GM12891 (cell line): Measurements from ENCODE around the gene ULBP3.

Experiments used
- POLR2A ChIP-seq: IDR thresholded peaks from 2 replicates; pipeline ENCODE4 v1.6.1; 2011; ENCODE audit warnings: low read depth, low read length, control low read depth
- POLR2AphosphoS5 ChIP-seq: IDR thresholded peaks from 2 replicates; pipeline ENCODE4 v1.6.1; 2011; ENCODE audit warnings: low read depth, low read length, control low read depth
- SPI1 ChIP-seq: IDR thresholded peaks from 2 replicates; pipeline ENCODE4 v1.6.1; 2011; ENCODE audit warnings: low read depth, low read length, control low read depth

DNA sequence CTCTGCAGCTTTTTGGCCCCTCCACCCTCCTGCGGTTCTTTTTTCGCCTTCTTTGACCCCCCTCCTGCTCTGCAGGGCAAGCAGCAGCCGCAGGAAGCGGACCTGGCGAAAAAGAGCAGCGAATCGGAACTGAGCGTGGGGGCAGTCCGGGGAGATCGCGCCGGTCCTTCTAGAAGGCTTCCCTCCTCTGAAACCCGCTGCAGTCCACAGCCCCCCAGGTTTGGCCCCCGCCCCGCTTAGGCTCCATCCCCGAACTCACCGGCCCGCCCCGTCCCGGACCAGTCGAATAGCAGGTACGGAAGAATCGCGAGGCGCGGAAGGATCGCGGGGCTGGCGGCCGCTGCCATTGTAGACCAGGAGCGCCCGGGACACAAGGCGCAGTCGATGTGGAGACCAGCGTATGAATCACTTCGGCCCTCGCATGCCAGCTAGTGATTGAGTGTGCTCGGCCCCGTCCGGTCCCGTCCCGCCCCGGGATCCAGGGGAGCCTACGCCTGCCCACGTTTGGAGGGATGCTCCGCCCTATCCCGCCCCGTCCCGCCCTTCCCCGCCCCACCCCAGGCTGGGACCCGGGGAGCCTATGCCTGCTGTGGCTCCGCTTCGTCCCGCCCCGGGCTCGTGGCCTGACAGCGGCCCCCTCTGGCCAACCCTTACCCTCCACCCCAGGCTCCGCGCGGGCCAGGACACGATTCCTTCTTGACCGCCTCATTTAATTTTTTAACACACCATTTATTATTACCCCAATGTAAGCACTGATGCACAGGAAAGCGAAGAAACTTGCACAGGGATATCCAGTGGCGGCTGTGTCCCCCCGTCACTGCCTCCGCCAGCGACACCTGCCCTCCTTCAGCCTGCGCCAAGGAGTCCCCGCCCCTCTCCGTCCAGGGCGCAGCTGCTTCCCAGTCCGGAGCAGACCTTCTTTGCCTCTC lies at the start of gene ULBP3:
- TF ChIP-seq POLR2AphosphoS5 (no peak), POLR2A (no peak), SPI1 (no peak)
